GM18511 (cell line): ENCODE measurements around the gene DPY19L1.
"Not testable (repeated sequence)": the region's sequence is repeated elsewhere in the genome, so short reads cannot be mapped to it uniquely, and the experiment has no call there.

Source experiments
- ATAC-seq: cut with Tn5 transposase; IDR thresholded peaks from one replicate; pipeline ENCODE4 v1.9.1; 2021; ENCODE audit warnings: mild to moderate bottlenecking, moderate library complexity; ENCODE audit not compliant: unreplicated experiment

The DPY19L1 gene

DNA sequence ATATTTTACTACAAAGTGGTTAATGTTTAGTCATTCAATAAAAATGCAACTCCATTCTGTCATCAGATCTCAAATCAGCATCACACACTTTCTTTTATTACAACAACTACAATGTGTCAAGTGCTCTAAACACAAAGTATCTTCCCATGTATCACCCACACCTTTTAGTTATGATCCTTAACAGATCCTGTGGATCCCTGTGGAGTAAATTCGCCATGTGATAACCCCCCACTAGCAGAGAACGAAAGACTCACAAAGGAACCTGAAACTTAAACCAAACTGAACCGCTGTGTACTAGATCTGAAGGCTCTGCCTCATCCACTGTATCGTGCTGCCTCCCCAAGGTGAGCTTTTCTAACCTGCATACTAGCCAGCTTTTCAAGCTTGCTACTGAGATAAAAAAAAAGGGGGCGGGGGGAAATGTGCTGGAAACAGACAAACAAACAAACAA lies 1.7 kb downstream of the DPY19L1 start:
- peak; percentile 23 for ATAC-seq

DNA sequence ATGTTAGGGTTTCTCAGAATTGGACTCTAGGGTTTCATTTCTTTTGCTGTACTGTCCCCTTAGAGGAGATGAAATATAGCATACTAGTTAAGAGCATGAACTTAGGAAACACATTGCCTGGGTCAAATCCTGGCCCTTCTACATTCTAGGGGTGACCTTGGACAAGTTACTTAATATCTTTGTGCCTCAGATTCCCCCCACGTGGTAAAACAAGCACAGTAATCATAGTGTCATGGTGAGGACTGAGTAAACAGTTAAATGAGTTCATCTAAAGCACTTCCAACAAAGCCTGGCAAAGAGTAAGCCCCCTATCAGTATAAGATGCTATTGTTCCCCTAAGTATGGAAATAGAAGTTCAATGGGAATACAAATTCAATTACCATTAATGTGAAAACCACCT lies 5.1 kb downstream of the DPY19L1 start:
- no peak for ATAC-seq

GRCh38 chr7:35030848-35031247 lies 6.4 kb downstream of the DPY19L1 start:
- no peak for ATAC-seq

DNA sequence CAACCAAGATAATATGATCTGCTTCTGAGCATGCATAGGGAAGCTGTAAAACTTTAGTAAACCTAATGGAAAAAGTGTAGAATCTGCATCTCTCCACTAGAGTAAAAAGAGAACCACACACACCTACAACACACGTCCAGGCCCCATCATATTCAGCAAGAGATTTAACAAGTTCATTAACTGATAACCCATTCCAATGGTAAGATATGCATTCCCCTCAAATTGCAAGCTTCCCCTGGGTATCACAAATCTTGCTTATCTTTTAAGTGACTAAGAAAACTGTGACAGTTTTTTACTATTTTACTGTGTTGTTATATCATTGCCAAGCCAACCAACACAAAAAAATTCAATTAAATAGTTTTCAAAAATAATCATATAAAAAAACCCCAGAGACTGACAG lies 8.0 kb downstream of the DPY19L1 start:
- no peak for ATAC-seq

DNA sequence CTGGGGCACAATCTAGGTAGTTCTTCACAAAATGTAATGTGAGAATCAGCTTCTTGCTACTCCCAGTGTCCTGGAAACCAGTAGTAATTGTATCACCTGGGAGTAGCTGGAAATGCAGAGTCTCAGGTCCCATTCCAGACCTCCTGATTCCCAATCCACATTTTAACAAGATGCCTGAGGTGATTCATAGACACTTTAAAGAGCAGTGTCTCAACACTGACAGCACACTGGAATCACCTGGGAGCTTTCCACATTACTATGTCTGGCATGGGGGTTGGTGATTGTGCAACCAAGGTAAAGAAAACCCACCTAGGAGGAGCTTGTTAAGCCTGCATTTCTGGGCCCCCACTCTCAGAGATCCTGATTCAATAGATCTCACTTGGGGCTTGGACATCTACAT lies 11.1 kb downstream of the DPY19L1 start:
- ATAC-seq = no peak

DNA sequence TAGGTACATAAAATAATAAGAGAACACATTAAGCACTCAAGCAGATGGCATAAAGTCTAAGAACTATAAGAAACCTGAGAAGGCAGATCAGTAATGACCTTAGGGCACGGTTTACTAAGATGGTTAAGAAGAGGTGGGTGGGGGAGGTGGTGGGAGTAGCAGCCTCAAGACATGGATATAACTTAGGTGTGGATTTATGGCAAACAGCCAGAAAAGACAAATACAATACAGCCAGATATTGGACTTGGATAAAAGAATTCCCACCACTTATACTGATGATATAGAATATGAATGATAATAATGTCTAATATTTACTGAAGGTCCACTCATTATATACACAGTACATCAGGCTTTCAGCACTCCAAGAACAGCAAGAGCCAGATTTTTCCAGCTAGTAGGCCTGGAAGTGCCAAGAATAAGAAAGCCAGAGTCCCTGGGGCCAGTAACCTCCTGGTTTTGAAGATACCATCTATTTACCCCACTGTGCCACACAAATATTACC lies 11.9 kb downstream of the DPY19L1 start:
- no peak for ATAC-seq

- no peak for ATAC-seq
These were observed 13.0 kb downstream of the DPY19L1 start for GRCh38 chr7:35024298-35024697.

- ATAC-seq = no peak
These were observed 14.6 kb downstream of the DPY19L1 start for GRCh38 chr7:35022725-35023124.

- no peak for ATAC-seq
These were observed 15.8 kb downstream of the DPY19L1 start for GRCh38 chr7:35021445-35021844.

GRCh38 chr7:35019801-35020200 lies 17.5 kb downstream of the DPY19L1 start:
- ATAC-seq = no peak

DNA sequence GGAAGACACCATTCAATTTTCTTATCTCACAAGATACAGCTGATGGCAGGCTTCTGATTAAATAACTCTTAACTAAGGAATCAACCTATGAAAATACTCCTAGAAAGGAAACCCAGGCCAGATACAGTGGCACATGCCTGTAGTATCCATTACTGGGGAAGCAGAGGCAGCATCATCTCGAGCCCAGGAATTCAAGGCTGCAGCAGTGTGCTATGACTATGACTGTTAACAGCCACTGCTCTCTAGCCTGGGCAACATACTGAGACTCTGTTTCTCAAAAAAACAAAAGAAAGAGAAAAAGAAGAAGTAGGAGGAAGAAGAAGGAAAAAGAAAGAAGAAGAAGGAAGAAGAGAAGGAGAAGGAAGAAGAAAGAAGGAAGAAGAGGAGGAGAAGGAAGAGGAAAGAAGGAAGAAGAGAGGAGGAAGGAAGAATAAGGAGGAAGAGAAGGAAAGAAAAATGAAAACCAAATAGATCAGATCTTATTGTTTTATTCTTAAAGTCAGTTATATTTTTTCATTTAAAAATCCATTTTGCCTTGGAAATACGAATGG lies 18.0 kb downstream of the DPY19L1 start:
- ATAC-seq = no peak

GRCh38 chr7:35015346-35015859 lies 21.9 kb downstream of the DPY19L1 start:
- no peak for ATAC-seq

- no peak for ATAC-seq
These were observed 25.1 kb downstream of the DPY19L1 start for GRCh38 chr7:35012160-35012559.

GRCh38 chr7:35011085-35011484 lies 26.2 kb downstream of the DPY19L1 start:
- ATAC-seq = no peak

GRCh38 chr7:35007768-35008167 lies 29.5 kb downstream of the DPY19L1 start:
- ATAC-seq = no peak

DNA sequence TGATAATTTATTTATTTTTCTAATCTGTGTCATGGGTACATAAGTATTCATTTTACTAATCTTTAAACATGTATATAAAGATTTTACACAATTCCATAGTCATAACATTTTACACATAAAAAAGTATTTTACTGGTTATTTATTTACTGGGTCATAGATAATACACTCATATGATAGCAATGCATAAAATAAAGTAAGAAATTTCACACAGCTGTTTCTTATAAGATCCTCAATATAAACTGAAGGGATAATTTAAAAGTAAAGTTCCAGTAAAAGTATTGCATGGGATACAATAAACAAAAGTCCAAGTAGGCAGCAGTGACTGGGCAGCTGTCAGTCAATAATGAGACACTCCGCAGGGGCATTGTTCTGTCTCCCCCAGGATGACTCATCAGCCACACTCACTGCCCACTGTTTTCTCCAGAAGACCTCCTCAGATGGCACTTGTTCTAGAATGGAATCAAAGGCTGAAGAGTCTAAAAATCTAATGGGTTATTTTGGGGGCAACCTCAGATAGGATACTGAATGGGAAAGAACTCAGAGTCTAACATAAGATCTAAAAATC lies 32.7 kb downstream of the DPY19L1 start:
- ATAC-seq = no peak

DNA sequence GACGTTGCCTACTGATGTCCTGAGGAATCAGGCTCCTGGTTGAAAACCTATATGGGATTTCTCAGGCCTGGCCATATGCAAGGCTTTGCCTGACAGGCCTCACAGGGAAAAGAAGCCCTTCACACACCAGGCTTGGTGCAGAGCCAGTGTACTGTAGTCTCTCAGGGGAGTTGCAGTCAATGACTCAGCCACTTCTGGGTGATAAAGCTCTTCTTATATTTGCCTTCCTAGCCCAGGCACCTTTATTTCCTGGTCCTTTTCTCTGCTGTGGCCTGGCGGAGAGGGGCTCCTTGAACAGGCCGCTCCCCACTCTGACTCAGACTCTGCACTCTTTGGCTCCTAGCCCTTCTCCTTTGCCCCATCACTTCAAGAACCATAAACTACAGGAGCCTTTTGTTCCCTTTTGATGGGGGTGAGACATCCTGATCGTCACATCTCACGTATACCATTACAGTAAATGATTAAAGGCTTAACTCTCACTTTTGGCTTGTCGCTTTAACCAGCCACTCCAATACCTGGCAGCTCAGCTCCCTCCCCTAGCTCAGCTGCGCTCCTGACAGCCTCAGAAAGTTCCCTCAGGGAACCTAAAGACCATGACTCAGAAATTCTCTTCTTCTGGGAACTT lies 33.5 kb downstream of the DPY19L1 start:
- ATAC-seq = peak; percentile 70

- peak; percentile 10 for ATAC-seq
These were observed 34.1 kb downstream of the DPY19L1 start for GRCh38 chr7:35003177-35003650.

- ATAC-seq = not testable (repeated sequence)
These were observed 39.0 kb downstream of the DPY19L1 start for GRCh38 chr7:34998335-34998734.

DNA sequence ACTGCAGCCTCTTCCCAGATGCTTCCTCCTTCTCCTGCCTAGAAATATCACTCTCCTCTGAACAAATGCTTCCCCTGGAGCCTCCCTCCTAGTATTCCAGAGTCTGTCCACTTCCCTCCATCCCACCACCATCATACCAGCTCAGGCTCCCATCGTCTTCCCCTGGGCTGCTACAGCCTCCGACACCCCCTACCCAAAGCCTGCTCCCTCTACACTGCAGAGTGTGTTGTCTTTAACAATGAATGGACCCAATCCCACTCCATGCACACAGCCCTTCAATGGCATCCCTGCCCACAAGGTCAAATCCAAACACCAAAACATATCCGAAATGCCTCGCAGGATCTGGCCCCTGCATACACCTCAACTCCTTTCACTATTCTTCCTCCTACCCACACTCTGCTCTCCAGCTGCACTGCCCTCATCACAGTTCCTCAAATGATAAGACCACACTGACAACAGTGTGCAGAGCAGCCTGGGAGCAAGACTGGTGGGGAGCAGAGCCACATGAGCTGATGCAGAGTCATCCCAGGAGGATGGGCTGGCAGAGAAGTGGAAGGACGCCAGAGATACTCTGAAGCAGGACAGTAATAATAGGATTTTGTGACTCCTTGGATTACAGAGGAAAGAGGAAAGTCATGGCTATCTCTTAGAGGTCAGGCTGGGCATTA lies 40.7 kb downstream of the DPY19L1 start:
- ATAC-seq = peak; percentile 50

- no peak for ATAC-seq
These were observed 41.5 kb downstream of the DPY19L1 start for GRCh38 chr7:34995757-34996156.
